NCI-H526 treated with DMSO at 0.1 percent for 48 hours (cell line): ENCODE data around the gene GALNT6.
"Not testable (repeated sequence)": the region's sequence is repeated elsewhere in the genome, so short reads cannot be mapped to it uniquely, and the experiment has no call there.

ENCODE experiments used
- DNase-seq: peaks from one replicate; lab custom pipeline; 2025; lab: John Stamatoyannopoulos, UW

Gene GALNT6

GRCh38 chr12:51322452-51322851 lies 68.8 kb downstream of the GALNT6 start:
- DNase-seq = no peak

DNA sequence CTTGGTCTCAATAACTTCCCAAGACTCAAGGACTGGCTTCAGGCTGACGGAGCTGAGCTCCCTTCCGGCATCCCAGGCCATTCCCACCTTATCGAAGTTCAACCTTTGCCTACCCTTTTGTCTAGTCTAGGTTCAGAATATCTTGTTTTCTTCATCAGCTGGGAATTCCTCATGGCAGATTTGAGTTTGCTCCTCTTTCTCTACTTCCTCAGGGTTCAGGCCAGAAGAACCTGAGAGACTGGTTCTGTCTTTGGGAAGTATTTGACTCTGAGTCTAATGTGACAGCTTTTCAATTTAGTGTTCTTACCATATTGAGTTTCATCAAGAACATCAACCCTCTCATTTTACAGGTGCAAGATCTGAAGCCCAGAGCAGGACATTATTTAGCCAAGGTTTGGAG lies 69.3 kb downstream of the GALNT6 start:
- no peak for DNase-seq

DNA sequence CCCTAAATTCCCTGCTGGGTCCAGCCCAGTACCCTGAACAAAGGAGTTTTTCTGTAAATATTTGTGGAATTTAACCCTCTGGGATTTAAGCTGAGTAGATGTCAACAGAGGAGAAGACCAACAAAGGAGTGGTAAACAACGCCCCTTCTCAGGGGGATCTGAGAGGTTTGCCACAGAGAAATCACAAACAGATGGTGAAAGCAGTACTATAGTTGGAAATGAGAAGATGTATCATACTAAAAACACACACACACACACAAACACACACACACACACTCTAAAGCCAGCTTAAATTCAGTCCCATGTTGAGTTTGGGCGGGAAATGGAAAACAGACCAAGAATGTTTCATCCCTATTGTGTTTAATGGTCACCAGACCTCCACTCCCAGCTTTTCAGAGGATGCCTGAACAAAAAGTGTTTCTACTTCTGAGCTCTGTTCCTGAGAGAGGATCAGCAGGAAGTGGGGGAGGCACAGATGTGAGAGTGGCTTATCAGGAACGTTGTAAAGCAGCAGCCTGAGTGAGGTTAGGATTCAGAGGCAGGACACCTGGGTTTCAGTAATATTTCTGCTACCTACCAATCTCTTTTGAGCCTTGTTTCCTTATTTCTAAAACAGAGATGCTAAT lies 70.4 kb downstream of the GALNT6 start:
- no peak for DNase-seq

DNA sequence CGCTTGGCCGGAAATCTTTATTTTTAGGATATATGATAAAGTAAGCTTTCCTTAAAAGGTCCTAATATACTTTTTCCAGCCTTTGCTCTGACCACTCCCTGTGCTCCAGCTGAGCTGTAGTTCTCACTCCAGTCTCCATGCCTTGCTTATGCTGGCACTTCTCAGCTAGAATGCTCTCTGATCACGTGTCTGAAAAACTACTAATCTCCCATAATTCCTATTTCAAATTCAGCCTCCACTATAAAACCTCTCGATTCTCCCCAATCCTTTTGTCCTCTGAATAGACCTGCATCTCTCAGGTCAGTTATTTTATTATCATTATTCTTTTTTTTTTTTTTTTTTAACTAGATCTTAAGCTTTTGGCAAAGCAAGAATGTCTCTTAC lies 70.9 kb downstream of the GALNT6 start:
- DNase-seq = no peak

DNA sequence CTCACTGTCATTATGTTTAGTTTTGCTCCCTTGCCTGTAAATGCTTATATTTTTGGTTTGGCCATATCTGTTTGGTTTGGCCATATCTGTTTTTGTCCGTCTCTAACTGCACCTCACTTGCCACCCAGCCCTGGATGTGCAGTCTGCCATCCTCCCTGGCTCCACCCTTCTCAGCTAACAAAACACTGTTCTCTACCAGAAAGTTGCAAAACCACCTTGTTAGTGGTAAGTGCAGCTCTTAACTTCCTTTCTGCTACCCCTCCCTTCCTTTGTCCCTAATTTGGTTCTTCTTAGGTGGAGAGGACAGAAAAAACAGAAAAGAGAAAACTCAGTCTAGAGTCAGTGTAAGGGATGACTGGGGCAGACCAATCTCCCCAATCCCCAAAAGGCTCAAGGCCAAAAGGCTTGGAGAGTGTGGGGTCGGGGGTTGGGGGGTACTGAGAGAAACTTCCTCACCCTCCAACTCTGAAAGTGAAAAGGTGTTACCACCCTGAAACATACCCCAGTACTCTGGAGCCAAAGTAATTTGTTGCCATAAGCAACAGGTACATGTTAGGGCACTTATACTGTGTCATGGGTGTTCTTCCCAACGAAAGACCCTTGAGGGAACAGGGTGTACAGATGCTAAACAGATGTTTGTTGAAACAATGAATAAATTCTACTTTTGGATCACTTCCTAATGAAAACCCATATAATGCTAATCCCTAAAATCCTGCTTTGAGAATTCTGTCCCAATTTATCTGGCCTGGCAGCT lies 72.2 kb downstream of the GALNT6 start:
- no peak for DNase-seq

DNA sequence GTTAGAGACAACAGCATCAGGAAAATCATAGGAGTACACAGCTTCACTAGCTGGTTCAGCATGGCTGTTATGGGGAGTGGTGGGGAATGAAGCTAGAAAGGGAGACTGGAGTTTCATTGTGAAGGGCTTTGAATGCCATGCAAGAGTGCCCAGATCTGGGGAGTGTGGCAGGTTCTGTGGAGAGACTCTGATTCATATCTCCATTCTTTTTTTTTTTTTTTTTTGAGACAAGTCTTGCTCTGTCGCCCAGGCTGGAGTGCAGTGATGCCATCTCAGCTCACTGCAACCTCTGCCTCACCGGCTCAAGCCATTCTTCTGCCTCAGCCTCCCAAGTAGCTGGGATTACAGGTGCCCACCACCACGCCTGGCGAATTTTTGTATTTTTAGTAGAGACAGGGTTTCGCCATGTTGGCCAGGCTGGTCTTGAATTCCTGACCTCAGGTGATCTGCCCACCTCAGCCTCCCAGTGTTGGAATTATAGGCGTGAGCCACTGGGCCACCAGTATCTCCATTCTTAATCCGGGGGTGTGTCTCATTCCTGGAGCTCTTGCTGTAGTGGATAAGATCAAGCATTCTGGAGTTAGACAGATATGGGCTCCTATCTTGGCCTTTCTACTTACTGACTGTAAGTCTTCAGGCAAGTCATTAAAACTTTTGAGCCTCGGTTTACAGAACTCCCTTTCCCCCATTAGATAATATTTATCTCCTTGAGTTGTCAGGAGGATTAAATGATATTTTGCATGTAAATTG lies 73.0 kb downstream of the GALNT6 start:
- not testable (repeated sequence) for DNase-seq

DNA sequence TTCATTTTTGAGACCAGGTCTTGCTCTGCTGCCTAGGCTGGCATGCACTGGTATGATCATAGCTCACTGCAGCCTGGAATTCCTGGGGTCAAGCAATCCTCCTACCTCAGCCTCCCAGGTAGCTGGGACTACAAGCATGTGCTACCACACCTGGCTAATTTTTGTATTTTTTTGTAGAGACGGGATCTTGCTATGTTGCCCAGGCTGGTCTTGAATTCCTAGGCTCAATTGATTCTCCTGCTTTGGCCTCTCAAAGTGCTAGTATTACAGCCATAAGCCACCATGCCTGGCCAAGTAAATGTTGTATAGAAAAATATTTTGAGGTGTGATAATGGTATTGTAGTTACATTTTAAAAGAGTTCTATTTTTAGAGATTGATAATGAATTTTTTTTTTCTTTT lies 79.8 kb downstream of the GALNT6 start:
- DNase-seq = no peak

GRCh38 chr12:51307655-51308593 lies 83.3 kb downstream of the GALNT6 start:
- DNase-seq = no peak

DNA sequence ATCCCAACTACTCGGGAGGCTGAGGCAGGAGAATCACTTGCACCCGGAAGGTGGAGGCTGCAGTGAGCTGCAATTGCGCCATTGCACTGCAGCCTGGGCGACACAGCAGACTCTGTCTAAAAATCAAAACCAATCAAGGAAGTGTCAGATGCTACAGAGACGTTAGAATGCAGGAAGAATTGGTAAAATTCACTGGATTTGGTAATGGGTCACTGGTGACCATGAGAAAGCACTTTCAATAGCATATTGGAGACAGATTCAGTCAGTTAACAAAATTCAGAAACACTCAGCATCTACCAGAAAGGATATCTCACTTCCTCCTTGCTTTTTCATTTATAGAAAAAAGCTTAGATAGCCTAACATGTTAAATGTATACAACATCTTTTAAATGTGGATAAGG lies 84.7 kb downstream of the GALNT6 start:
- no peak for DNase-seq
